Measurements from ENCODE around the gene ARHGAP27. TPM values are rescaled to one million over a fixed set of nuclear protein-coding genes. Genes with fewer than 3 reads are reported as not detected.

ARHGAP27 gene
- total and polyA plus RNA-seq, 2 of the 13 experiments (the other 11 are each of a cell fraction or from before 2014, with no cell fraction given), result 15.5 to 18.9 TPM

DNA sequence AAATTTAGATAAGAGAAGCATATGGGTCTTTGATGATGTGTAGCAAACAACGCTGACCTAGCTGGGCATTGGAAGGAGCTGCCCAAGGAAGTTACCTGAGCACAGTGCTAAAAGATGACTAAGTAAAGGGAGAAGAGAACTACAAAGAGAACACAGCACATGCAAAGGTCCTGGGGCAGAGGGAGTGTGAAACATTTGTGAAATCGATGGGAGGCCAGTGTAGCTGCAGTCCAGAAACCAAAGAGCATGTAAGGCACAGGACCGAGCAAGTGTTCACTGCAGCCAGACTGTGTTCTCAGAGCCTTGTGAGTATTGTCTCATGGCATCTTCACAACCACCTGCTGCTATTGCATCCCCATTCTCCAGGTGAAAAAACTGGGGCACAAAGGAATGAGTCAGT is 44.9 kb downstream of the ARHGAP27 start:
- ATAC-seq (no peak), FAIRE-seq (no peak), DNase-seq (ENCODE audit: low spot score) (no peak)
- peaks cover 0 to 40% of the 10 kb centered on the region in 2 experiments; a peak in 3 of 5 replicates for H3K27me3 ChIP-seq (ENCODE audit: control insufficient read depth in 1 of 2, insufficient read depth in 2 of 2, low read length in 2 of 2)
- POLR2A ChIA-PET, result no interaction called here
- H3K4me1 ChIP-seq (ENCODE audit: insufficient read depth, low read length), result peaks cover 14% of the 10 kb centered on the region
- in situ Hi-C loops (cut with HindIII; ENCODE audit: extremely low pct_ligation_motif_present, low pct_unique_long_range_greater_than_20kb) (loop anchor here (5.0 kb wide), 1 partner anchor 110 kb away; no protein-coding TSS in a partner anchor), intact Hi-C loops (cut with micrococcal nuclease; ENCODE audit: unreplicated experiment) (no loop called here)
- H3K9ac ChIP-seq (ENCODE audit: insufficient read depth, low read depth, low read length), result no peak overlapping the region
- BruUV-seq (replicated peaks), result no TSS peak
- CTCF ChIA-PET (ENCODE audit: low intra/inter-chr PET ratio, low total read pairs), result interaction anchor here (4.1 to 7.1 kb wide), 2 partner anchors 110 to 168 kb away, joined by 20 to 114 read pairs; no protein-coding TSS in a partner anchor
- H3K27ac ChIP-seq (ENCODE audit: extremely low read length, insufficient read depth, low read length), result no peak overlapping the region
- H2AFZ ChIP-seq (ENCODE audit: low read length), result no peak overlapping the region
- no peak overlapping the region for H3K4me3 ChIP-seq (replicated peaks in 1 of 3; ENCODE audit: insufficient read depth in 1 of 3, low read depth in 2 of 3, low read length in 3 of 3)
- WGBS (ENCODE audit: low lambda C conversion rate), result 36% methylated on average over 3 of the region's 3 CpGs
- TF ChIP-seq AKAP8 (CRISPR knock-in tag; IDR thresholded peaks at IDR 0.05), result no peak
- no peak for TF ChIP-seq REXO4 (CRISPR knock-in tag; IDR thresholded peaks at IDR 0.05; ENCODE audit: borderline replicate concordance)
- no peak for TF ChIP-seq MLLT10 (CRISPR knock-in tag; IDR thresholded peaks at IDR 0.05)
- 0 out of 2 replicates have a peak, but pooled peaks have one; percentile 11 for TF ChIP-seq ZNF629 (CRISPR knock-in tag; conservative IDR thresholded peaks at IDR 0.05)
- TF ChIP-seq, protein P1, sequence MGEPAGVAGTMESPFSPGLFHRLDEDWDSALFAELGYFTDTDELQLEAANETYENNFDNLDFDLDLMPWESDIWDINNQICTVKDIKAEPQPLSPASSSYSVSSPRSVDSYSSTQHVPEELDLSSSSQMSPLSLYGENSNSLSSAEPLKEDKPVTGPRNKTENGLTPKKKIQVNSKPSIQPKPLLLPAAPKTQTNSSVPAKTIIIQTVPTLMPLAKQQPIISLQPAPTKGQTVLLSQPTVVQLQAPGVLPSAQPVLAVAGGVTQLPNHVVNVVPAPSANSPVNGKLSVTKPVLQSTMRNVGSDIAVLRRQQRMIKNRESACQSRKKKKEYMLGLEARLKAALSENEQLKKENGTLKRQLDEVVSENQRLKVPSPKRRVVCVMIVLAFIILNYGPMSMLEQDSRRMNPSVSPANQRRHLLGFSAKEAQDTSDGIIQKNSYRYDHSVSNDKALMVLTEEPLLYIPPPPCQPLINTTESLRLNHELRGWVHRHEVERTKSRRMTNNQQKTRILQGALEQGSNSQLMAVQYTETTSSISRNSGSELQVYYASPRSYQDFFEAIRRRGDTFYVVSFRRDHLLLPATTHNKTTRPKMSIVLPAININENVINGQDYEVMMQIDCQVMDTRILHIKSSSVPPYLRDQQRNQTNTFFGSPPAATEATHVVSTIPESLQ (CRISPR knock-in tag; conservative IDR thresholded peaks at IDR 0.05), result no peak
- no peak for TF ChIP-seq NONO (IDR thresholded peaks at IDR 0.05)
- no peak for TF ChIP-seq NONO (CRISPR knock-in tag; conservative IDR thresholded peaks at IDR 0.05)
- TF ChIP-seq, protein P2, sequence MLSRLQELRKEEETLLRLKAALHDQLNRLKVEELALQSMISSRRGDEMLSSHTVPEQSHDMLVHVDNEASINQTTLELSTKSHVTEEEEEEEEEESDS (CRISPR knock-in tag; IDR thresholded peaks at IDR 0.05; ENCODE audit: borderline replicate concordance), result no peak
- H4K20me1 ChIP-seq (ENCODE audit: insufficient read depth, low read length), result no peaks in the 10 kb centered on the region
- H3K79me2 ChIP-seq (ENCODE audit: insufficient read depth, low read length), result no peaks in the 10 kb centered on the region
- H3K4me2 ChIP-seq (ENCODE audit: low read depth, low read length), result no peak overlapping the region
- no peaks in the 10 kb centered on the region for H3K36me3 ChIP-seq (replicated peaks in 1 of 2; ENCODE audit: control insufficient read depth in 1 of 2, insufficient read depth in 2 of 2, low read length in 2 of 2)
- no peaks in the 10 kb centered on the region for H3K9me3 ChIP-seq (ENCODE audit: low read length)

Data from HepG2 (cell line).